Measurements from ENCODE around the gene SNX3.

SNX3 gene

DNA sequence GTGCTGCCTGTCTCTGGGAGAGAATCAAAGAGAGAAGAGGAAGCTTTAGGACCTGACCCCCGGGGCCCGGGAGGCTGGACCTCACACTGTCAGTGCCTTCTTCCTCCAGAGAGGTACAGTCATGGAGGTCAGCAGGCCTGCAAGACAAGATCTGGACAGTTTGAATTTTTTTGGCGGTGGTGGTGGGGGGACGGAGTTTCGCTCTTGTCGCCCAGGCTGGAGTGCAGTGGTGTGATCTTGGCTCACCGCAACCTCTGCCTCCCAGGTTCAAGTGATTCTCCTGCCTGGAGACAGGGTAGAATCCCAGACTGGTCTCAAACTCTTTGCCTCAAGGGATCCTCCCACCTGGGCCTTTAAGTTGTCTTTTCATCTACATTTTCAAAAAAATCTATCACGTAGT is 60.7 kb downstream of the SNX3 start:
- no peak for DNase-seq

DNA sequence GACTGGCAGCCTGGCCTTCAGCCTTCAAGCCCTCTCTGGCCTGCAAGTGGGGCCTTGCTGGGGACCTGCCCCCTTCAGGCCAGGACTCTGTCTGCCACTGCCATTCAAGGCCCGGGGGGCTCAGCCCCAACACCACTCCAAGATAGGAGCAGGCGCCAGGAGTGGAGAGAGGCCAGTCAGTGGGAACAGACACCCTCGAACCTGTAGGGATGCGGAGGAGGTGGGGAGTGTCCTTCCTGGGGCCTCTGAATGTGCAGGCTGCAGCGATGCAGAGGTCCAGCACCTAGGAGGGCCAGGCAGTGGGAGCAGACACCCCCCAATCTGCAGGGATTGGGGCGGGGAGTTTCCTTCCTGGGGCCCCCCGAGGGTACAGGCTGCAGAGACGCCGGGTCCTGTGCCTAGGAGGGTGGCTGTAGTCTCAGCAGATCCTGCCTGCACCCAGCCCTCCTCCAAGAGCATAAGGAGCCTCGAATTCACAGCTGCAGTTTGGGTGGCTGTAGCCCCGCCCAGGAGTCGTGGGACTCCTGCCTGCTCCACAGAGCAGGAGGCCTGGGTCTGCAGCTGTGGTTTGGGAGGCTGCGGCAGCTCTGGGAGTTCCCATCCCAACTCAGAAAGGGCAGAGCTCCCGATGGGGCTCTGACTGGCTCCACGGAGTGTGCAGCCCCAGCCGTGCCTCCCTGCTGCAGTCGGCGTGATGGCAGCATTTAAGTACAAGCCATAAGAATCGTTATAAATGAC is 61.9 kb downstream of the SNX3 start:
- DNase-seq: no peak

DNA sequence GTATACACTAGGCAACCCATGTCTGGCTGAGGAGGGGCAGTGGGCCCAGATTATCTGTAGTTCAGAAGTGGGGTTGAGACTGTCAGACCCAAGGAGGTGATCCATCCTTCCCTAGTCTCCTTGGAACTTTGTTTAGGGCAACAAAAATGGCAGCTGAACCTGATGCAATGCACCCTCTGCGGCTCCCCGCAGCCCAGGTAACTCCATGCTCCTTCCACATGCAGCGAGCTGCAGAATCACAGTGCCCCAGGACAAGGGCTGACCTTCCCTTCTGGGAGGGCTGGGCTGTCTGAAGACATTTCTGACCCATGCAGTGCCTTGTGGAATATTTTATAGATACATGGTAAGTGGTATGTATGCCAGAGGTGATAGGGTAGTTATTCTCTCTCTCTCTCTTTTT is 65.6 kb downstream of the SNX3 start:
- DNase-seq: no peak

DNA sequence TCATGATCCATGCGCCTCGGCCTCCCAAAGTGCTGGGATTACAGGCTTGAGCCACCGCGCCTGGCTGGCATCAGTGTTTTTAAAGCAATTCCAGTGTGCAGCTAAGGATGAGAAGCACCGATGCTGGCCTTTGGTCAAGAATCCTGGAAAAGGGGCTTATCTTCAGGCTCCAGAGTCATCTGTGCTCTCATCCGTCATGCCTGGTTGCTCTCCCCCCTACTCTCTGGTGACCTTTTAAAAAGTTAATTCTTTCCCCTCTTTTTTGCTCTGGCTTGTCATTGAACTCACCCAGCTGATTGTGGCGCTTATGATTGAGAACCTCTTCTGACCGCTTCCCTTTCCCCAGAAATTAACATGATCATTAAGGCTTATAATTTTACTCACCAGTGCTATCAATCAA is 66.3 kb downstream of the SNX3 start:
- no peak for DNase-seq

DNA sequence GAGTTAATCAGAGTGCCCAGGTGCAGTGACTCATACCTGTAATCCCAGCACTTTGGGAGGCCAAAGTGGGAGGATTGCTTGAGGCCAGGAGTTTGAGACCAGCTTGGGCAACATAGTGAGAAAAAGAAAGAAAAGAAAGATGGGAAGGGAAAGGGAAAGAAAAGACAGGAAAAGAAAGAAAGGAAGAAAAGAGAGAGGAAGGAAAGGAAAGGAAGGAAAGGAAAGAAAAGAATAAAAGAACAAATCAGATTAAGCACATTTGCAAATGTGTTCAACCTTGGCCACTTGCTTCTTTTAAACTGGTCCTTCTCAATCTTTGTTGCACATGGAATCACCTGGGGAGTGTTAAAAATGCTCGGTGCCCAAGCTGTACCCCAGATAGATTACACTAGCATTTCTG is 67.0 kb downstream of the SNX3 start:
- DNase-seq: no peak

DNA sequence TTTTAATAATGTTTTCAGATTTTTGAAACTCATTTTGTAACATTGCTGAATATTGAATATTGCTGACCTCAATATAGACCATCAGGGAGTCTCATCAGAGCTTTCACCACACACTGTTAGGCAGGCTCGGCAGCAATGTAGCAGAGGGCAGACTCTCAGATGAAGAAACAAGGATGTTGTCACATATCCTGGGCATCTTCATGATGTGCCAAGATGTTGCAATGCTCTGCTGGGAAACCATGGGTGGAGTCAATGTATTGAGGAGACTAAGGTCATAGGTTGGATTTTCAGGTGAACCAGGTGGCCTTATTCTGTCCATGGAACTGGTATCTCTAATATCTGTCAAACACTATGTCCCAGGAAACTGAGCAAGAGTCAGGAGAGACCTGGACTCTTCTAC is 67.7 kb downstream of the SNX3 start:
- DNase-seq: no peak

DNA sequence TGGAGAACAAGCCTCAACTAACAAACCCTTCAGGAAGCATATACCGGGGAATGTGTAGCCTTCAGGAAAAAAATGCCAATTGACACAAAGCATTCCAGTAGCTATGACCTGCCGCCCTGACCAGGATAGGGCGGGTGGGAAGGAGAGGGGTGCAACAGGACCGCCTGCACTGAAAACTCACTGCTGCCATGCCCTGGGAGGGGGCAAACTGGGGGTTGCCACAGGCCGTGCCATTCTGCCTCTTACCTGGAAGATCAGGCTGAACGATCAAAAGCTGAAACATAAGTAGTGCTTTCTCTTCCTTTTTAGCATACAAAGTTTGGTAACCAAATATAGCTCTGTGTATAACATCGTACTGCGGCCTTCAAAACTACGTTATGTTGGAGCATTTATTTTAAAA is 73.3 kb downstream of the SNX3 start:
- DNase-seq: no peak

DNA sequence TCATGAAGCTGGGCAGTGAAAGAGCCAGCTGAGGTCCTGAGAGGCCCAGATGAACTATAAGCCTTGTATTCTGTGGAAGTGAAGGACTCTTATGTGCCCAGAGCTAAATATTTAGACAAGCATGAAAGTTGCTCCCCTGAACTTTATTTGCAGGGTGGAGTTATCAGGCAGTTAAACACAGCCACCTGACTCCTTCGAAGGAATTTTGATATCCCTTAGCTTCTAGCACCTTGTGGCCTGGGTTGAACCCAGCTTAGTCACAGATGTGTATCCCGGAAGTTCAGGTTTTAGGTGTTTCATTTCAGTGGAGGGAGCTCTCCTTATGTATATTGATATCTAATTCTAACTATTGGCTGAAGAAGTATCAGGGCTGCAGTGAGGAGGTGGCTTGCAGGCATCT is 74.6 kb downstream of the SNX3 start:
- DNase-seq: no peak

DNA sequence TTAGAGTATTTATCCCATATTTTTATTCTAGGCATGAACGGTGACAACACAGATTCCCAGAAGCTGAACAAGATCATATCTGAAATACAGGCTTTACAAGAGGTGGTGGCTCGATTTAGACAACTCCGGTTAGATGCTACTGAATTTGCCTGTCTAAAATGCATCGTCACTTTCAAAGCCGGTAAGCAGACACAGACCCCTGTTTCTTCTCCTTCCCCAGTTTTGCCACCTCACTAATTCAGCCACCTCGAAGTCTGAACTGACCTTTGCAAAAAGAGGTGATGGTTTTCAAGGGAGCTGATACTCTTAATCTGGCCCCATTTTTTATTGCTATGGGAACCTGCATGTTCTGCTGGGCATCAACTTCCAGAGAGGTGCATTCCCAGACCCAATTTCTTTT is 80.1 kb downstream of the SNX3 start:
- no peak for DNase-seq

DNA sequence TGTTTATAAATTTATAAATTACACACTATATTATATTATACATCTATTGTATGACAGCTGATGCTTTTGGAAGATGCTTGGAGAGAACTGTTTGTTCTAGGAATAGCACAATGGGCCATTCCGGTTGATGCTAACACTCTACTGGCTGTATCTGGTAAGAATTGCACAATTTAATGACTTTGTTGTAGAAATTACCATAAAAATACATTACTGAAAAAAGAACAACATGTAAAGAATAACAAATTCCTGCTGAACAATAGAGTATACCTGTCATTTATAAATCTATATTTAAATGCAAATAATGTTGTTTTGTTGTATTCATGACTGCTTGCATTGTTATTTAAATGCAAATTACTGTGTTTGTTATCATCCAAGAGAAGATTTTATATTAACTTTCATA is 80.6 kb downstream of the SNX3 start:
- no peak for DNase-seq

DNA sequence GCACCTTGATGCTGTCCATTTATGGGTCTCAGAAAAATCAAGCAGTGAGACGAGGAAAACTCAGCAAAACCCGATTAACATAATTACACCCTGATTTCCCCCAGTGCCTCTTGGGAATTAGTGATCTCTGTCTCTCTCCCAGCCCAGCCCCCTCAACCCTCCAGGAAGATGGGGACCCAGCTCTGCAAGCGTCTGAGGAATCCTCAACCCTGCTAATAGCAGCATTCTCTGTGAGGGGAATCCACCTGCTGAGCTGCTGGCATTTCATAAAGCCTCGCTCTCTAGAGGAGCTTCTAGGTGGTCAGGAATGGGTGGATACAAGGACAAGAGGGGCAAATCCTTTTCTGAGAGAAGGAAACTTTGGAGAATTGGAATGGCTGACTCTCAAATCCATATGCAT is 81.1 kb downstream of the SNX3 start:
- DNase-seq: no peak

DNA sequence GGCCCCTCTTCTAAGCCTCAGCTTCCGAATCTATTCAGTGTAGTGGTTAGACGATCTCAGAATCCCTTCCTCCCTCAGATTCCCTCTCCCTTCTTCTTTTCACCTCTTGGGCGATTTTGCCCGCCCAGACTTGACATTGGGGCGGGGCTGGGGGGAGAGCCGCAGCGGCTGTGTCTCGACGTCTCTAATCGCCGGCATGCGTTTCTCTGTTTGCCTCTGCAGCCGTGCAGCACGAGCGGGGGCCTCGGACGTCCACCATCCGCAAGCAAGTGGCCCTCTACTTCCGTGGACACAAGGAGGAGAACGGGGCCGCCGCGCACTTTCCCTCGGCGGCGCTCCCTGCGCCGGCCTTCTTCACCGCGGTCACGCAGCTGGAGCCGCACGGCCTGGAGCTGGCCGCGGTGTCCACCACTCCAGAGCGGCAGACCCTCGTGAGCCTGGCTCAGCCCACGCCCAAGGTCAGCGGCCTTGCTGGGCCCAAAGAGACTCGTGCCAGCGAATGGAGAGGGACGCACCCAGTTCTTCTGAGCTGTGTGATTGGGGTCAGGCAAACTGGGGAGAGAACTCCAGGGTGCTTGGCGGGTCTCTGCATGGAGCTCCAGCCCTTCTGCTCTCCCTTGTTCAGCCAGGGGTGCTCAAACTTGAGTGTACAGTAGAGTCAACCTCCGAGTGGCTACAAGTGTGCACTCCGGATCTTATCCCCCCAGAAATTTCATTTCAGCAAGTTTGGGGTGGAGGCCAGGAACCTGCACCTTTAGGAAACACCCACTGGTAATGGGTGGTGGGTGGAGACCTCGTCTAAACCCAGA is 84.4 kb downstream of the SNX3 start:
- DNase-seq: no peak

DNA sequence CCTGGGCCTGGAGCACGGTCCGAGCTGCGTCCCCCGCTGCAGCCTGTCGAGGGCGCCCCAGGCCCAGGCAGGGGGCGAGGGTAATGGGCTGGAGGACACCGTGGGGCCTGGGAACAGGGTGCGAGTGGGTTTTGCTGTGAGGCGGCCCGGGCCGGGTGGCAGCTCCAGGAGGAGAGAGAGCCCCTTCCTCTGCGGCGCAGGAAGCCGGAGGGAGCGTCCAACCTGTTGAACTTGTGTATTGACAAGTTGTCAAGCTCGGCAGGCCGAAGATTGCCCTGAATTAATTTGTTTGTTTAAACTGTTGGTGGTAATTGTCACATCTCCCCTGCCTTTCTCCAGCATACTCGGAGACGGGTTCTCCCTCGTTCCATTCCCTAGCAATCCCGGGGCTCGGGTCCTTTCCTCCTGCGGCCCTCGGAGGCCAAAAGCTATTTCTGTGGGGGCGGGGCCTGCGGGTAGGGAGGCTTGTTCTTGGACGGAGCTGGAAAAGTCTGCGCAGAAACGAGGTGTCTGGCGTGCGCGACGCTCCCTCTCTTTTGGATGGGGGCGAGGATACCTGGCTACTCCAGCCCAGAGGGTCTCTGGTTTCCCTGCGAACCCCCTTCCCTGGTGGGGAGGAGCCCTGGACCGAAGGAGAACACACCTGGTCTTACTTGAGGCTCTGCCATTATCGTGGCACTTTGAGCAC is 85.1 kb downstream of the SNX3 start:
- DNase-seq: no peak

DNA sequence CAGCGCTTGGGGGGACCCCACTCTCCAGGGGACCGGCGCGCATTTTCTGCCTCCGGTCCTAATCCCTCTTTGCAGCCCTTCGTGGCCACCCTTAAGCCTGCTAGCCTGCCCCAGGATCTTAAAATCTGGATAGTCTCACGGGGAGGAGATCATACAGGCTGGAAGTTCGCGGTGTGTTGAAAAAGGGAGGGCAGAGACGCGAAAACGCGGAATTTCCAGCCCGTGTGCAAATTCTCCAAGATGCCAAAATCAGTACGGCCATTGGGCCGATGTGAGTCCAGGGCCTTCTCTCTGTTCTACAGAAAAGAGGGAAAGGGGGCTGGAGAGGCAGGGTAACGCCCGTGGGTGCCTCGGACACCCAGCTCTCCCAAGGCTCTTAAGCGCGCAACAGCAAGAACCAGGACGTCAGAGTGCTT is 85.7 kb downstream of the SNX3 start:
- no peak for DNase-seq

DNA sequence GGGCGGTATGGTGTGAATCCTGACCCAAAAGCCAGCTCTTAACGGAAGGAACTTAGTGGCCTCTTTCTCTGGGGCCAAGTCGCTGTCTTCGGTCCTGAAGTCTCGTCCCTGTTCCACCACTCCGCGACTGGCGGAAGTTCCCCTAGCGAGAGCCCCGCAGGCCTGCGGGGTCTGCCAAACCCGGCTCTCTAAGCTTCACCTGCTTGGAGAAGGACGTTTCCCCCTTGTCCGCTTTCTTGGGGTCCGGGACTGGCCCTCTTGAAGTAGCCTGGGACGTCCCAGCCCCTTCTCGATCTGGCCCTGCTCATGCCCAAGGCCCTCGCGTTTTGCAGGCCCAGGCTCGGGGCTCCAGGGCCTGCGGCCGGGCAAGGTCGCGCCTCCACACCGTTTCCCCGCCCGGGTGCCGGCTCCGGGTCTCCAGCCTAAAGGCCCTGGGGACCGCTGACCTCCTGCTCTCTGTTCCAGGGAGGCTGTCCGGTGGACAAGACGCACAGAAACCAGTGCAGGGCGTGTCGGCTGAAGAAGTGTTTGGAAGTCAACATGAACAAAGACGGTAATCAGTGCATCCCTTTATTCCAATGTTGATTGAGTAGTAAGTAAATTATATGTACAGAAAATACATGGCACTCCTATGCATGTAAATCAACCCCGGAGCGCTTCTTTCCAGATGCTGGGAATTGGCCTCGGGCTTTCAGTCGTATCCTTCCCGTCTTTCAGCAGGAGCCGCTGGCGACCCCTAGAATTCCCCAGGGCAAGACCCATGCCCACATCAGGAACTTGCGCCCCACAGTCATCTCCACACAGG is 86.3 kb downstream of the SNX3 start:
- no peak for DNase-seq

DNA sequence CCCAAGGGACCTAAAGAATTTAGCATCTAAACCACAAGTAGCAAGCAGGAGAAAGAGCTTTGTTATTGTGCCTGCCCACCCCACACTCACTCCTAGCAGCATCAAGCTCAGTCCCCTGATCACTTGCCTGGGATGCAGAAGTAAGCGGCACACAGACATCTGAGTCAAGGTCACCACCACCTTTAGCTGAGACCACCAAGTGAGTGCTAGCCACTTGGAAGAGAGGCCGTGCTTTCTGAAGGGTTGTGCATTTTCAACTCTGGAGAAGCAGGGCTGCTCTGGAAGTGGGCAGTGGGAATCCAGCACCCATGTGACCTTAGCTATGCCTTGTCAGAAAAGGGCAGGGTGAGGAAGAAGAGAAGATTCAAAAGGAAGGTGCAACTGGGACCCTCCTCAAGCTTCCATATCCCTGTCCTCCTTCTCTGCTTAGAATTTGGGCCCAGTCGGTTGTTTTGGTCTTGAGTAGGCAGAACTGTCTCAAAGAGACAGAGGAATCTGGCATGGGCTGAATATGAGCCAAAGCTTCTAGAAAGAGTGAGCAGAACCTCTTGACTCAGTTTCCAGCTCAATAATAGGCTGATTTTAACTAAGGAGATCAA is 88.8 kb downstream of the SNX3 start:
- no peak for DNase-seq

DNA sequence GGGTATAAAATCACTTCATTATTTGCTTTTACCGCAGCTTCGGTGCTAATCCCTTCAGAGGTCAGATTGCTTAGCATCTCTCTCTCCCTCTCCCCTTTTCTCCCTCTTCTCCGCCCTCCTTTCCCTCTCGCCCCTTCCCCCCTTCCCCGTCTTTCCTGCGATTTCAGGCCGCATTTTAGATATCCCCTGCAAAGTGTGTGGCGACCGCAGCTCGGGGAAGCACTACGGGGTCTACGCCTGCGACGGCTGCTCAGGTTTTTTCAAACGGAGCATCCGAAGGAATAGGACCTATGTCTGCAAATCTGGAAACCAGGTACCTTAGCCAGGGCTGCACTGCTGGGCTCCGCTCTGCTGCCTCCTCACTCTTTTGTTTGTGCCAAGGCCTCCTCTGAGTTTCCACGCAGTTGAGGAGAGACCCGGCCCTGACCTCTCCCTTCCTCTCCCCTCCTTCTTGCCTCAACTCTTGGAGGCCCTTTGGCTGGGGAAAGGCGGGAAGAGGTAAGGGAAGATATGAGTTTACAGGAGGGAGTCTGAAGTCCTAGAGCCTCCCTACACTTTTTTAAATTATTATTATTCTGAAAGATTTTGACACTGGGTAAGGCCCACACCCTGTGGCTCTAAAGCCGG is 89.4 kb downstream of the SNX3 start:
- no peak for DNase-seq

DNA sequence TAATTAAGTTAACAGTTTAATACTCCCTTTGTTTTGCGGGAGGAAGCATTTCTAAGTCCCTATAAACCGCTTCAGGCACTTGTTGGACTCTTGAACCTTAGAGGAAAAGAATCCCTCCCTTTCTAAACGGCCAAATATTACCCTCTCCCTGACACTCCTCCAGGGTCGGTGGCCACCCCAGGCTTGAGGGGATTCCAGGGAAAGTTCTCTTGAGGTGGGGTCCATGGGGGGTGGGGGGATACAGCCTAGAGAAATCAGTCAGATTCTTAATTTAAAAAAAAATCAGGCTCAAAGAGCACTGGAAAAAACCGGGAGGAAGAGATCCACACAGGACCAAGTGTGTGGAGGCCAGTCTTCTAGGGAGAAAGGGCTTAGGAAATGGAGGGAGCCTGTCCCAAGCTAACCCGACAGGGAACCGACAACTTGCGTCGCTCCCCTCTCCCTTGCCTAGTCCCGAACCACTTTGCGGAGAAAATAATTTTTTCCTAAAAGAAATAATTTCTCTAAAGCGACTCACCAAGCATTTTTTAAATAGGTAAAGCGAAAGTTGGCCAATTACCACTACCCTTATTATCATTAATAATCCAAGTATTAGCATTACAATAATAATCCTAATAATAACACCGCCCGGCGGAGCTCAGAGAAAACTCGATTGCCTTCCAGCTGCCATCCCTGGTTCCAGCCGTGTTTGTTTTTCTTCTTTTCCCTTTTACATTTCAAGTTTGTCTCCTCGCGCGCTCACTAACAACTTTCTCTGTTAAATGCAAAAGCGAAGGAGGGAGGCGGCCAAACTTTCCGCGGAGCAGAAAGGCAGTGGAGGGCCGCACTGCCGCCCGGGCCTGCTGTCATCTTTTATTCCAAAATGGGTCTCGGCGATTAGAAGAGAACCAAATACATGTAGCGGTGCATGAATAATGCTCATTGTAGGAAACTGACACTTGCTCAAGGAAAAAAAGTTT is 90.2 kb downstream of the SNX3 start:
- DNase-seq: no peak

DNA sequence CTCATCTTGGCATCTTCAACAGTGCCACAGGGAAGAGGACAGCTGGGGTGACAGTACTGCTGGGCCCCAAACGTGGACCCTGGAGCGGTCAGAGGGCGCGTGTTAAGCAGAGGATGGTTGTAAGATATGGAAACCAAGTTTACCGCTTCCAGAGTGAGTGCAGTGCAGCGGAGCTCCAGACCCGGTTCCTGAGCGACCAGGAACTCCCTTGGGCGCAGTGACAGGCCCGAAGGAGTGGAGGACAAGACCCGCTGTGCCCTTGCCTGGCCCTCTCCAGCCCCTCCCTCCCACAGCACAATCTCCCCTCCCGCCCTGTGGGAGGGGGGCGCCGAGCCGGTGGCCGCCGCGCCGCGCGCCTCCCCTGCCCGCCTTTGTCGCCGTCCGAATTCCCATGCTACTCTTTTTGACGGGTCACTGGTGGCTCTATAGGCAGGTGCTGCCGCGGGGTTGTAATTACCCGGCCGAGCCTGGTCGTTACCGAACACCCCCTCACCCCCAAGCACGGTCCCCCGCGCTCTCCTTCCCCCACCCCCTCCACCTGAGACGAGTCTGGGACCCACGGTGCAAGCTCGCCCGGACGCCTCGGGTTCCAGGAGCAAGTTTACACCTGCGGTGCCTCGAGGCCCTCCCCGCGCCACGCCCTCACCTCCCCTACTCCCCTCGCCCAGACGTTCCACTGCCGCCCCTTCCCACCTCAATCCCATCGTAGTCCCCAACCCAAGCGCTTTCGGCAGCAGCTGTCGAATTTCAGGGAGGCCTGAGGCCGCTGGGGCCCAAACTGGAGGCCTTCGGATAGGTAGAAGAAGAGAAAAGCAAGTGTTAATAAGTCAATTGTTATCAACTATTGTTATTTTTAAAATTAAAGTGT is 91.1 kb downstream of the SNX3 start:
- no peak for DNase-seq
